Tibial artery (tissue), 4 donors: ENCODE results near the gene IGF2BP1.
"Not testable (repeated sequence)": the region's sequence is repeated elsewhere in the genome, so short reads cannot be mapped to it uniquely, and the experiment has no call there.

Experiments used
- DNase-seq, 2 donors: peaks; one replicate each; pipeline ENCODE4 v3.0.0-alpha.2; 2019
- H3K27ac ChIP-seq, 2 donors: fragments of 200-600 bp; sonication (generic) in 1 of 2; 1 replicate in 1 of 2; 2 replicates in 1 of 2; pipeline ENCODE4 v1.5.1; 2018 to 2019; ENCODE audit warnings: mild to moderate bottlenecking in 1 of 2
- H3K27me3 ChIP-seq, 2 donors: fragments of 200-600 bp; sonication (generic) in 1 of 2; one replicate each; pipeline versions ENCODE4 v1.5.1 to v1.6.0; 2016 to 2019
- H3K36me3 ChIP-seq, 3 donors: fragments of 200-600 bp; sonication (generic) in 2 of 3; one replicate each; pipeline ENCODE4 v1.5.1; 2016 to 2019; ENCODE audit warnings: mild to moderate bottlenecking in 2 of 3
- H3K4me1 ChIP-seq, 4 donors: fragments of 200-600 bp; sonication (generic) in 2 of 4; 1 replicate in 3 of 4; 2 replicates in 1 of 4; pipeline ENCODE4 v1.5.1; 2016 to 2019
- H3K4me3 ChIP-seq, 2 donors: fragments of 200-600 bp; sonication (generic) in 1 of 2; 1 replicate in 1 of 2; 2 replicates in 1 of 2; pipeline ENCODE4 v1.5.1; 2018 to 2019; ENCODE audit warnings: mild to moderate bottlenecking in 2 of 2
- H3K9me3 ChIP-seq, 3 donors: fragments of 200-600 bp; sonication (generic) in 1 of 3; one replicate each; pipeline ENCODE4 v1.5.1; 2016 to 2019
- CTCF ChIP-seq, 2 experiments: fragments of 200-600 bp in 1 of 2; fragments of 450-650 bp in 1 of 2; IDR thresholded peaks; one replicate each; pipeline ENCODE4 v1.5.1; 2017 to 2019; ENCODE audit warnings: antibody characterized with exemption in 2 of 2, mild to moderate bottlenecking in 1 of 2, moderate library complexity in 1 of 2
- intact Hi-C: fragments of 100-400 bp; cut with DNase I; formaldehyde crosslinking; loops from one replicate; pipeline ENCODE4 v1.15.0; 2023; ENCODE audit warnings: low total_unique reads

IGF2BP1 gene

GRCh38 chr17:49101054-49101534 is 103.9 kb downstream of the IGF2BP1 start:
- no peak overlapping the region for H3K27ac ChIP-seq
- no peak for TF ChIP-seq CTCF (IDR thresholded peaks at IDR 0.05)
- intact Hi-C loops = no loop called here

GRCh38 chr17:49103360-49103759 is 106.2 kb downstream of the IGF2BP1 start:
- H3K4me1 ChIP-seq, H3K36me3 ChIP-seq, H3K4me3 ChIP-seq, intact Hi-C loops, DNase-seq, H3K9me3 ChIP-seq, H3K27ac ChIP-seq: not testable (repeated sequence)
- H3K27me3 ChIP-seq = peaks cover 0 to 34% of the 10 kb centered on the region in 2 donors

More at GRCh38 chr17:49101054-49101534, 103.9 kb downstream of the IGF2BP1 start:
- H3K4me1 ChIP-seq = no peaks in the 10 kb centered on the region
- H3K27me3 ChIP-seq = peaks cover 0 to 32% of the 10 kb centered on the region in 2 donors
- H3K4me3 ChIP-seq = no peak overlapping the region
- H3K36me3 ChIP-seq = no peaks in the 10 kb centered on the region
- no peaks in the 10 kb centered on the region for H3K9me3 ChIP-seq
- no peak for DNase-seq

- no peaks in the 10 kb centered on the region for H3K4me1 ChIP-seq
- peaks cover 0 to 34% of the 10 kb centered on the region in 2 donors for H3K27me3 ChIP-seq
- no peaks in the 10 kb centered on the region for H3K9me3 ChIP-seq
- DNase-seq = no peak
- no peak for TF ChIP-seq CTCF (IDR thresholded peaks at IDR 0.05)
- intact Hi-C loops = no loop called here
- no peak overlapping the region for H3K4me3 ChIP-seq
- no peak overlapping the region for H3K27ac ChIP-seq
- H3K36me3 ChIP-seq = no peaks in the 10 kb centered on the region
These were observed 107.4 kb downstream of the IGF2BP1 start for GRCh38 chr17:49104511-49105074.
